RWPE2 (cell line): ENCODE results near the gene ZFP36.

Experiments
- ATAC-seq: fragments of 200-7000 bp; cut with Tn5 transposase; 3 replicates; pipeline ENCODE4 v1.9.1; 2021; ENCODE audit warnings: low read depth
- DNase-seq: peaks from one replicate; pipeline ENCODE4 v3.0.0-alpha.2; 2020; ENCODE audit warnings: low spot score
- H3K27ac ChIP-seq: fragments of 450-650 bp; 2 replicates; pipeline ENCODE4 v1.5.1; 2017; ENCODE audit warnings: mild to moderate bottlenecking; ENCODE audit not compliant: poor library complexity, severe bottlenecking
- H3K27me3 ChIP-seq: fragments of 250-450 bp; sonication (Bioruptor Pico); 2 replicates; pipeline ENCODE4 v1.5.1; 2021; ENCODE audit warnings: mild to moderate bottlenecking, moderate library complexity; ENCODE audit not compliant: insufficient read depth, poor library complexity, severe bottlenecking
- H3K36me3 ChIP-seq: fragments of 250-450 bp; sonication (Bioruptor Pico); 2 replicates; pipeline ENCODE4 v1.5.1; 2020; ENCODE audit warnings: low read depth, mild to moderate bottlenecking, moderate library complexity
- H3K4me1 ChIP-seq: fragments of 250-450 bp; sonication (Bioruptor Pico); 2 replicates; pipeline ENCODE4 v1.5.1; 2021; ENCODE audit warnings: mild to moderate bottlenecking, moderate library complexity; ENCODE audit not compliant: insufficient read depth, poor library complexity, severe bottlenecking
- H3K4me3 ChIP-seq: fragments of 250-450 bp; sonication (Bioruptor Pico); 2 replicates; pipeline ENCODE4 v1.5.1; 2021; ENCODE audit warnings: mild to moderate bottlenecking, moderate library complexity; ENCODE audit not compliant: severe bottlenecking
- H3K9me3 ChIP-seq: fragments of 250-450 bp; sonication (Bioruptor Pico); 2 replicates; pipeline ENCODE4 v1.5.1; 2021; ENCODE audit warnings: mild to moderate bottlenecking, moderate library complexity; ENCODE audit not compliant: severe bottlenecking
- CTCF ChIP-seq: fragments of 450-650 bp; IDR thresholded peaks from one replicate; pipeline ENCODE4 v1.5.1; 2017; ENCODE audit warnings: mild to moderate bottlenecking, moderate library complexity; ENCODE audit not compliant: poor library complexity, severe bottlenecking

ZFP36 gene

DNA sequence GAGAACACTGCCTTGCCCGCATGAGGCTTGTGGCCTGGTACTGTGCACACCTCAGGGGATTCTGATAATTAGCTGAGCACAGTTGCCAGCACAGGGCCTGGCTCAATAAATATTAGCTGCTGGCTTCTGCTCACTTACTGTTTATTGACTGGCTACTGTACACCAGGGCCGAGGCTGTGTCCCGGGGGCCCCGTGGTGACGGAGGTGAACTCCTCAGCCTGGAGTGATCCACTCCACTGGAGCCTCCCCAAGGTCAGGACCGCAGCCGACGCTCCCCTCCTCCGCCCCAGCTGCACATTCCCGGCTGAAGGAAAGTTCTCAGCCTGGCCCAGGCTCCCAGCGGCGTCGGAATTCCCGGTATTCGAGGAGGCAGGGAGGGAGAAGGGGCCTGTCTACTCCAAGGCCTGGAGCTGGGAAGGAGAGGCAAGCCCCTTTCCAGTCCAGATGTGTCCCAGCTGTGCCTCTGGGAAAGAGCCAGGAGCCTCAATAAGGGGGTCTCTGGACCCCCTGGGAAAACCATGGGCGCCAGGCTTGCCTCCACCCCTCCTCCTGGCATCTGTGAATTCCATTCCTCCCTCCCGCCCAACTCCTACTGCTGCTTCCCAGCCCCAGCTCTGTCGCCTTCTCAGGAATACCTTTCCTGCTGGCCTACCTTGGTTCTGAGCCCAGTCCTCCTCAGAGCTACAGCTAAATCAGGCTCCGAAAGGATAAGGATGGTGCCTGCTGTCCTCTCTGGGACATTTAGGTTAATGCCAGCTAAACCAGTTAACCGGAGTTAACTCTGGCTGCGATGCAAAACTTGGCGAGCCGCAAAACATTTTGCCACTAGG is 21.9 kb downstream of the ZFP36 start:
- peaks cover 22% of the 10 kb centered on the region for H3K36me3 ChIP-seq
- H3K27ac ChIP-seq: peak overlapping the region; percentile 19
- no peak for TF ChIP-seq CTCF
- no peak overlapping the region for H3K4me3 ChIP-seq
- no peak for DNase-seq
- H3K9me3 ChIP-seq: no peaks in the 10 kb centered on the region
- no peaks in the 10 kb centered on the region for H3K27me3 ChIP-seq
- H3K4me1 ChIP-seq: peaks cover 9% of the 10 kb centered on the region
- ATAC-seq: peak; percentile 7; the same call in 2 of the 3 replicates

DNA sequence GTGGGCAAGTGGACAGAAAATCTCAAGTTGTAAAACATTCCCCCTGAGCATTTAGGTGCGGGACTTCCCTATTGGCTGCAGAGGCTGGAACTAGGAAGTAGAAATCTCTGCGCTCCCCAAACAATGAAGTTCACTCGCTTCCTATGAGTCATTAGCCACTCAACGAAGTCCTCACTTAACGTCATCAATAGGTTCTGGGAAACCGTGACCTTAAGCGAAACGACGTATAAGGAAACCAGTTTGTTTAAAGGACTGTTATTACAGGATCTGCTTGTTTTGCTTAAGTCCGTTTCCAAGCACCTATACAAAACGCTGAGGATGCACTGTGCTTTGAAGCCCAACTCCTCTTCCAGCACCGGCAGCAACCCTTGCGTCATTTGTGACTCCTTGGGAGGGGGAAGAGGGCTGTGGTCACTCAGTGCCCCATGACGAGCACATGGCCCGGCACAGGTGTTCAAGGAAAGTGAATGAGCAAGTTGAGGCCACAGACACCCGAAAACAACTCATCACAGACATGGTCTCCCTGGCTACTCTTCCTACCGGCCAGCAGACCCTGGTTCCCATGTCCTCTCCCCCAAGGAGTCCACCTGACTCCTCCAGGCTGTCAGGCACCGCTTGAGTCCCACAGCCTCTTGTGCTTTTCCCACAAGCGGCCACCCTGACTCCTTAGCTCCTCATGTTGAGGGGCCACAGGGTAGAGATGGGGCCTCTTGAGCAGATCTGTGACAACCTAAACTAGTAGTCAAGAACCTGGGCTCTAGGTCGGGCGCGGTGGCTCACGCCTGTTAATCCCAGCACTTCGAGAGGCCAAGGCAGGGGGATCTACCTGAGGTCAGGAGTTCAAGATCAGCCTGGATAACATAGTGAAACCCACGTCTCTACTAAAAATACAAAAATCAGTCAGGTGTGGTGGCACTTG is 24.3 kb downstream of the ZFP36 start:
- ATAC-seq (peak; percentile 66), DNase-seq (no peak)
- Histone ChIP-seq H3K27me3 (no peaks in the 10 kb centered on the region), H3K36me3 (peaks cover 38% of the 10 kb centered on the region), H3K4me3 (no peak overlapping the region), H3K9me3 (no peaks in the 10 kb centered on the region), H3K4me1 (peaks cover 18% of the 10 kb centered on the region), H3K27ac (peak overlapping the region; percentile 72)
- TF ChIP-seq CTCF: no peak

- ATAC-seq: no peak
- no peak overlapping the region for H3K4me3 ChIP-seq
- H3K27ac ChIP-seq: peak overlapping the region; percentile 72
- no peaks in the 10 kb centered on the region for H3K9me3 ChIP-seq
- peaks cover 38% of the 10 kb centered on the region for H3K36me3 ChIP-seq
- no peak for TF ChIP-seq CTCF
- peaks cover 18% of the 10 kb centered on the region for H3K4me1 ChIP-seq
- DNase-seq: no peak
- H3K27me3 ChIP-seq: no peaks in the 10 kb centered on the region
These were observed 26.0 kb downstream of the ZFP36 start for GRCh38 chr19:39432677-39433025.

DNA sequence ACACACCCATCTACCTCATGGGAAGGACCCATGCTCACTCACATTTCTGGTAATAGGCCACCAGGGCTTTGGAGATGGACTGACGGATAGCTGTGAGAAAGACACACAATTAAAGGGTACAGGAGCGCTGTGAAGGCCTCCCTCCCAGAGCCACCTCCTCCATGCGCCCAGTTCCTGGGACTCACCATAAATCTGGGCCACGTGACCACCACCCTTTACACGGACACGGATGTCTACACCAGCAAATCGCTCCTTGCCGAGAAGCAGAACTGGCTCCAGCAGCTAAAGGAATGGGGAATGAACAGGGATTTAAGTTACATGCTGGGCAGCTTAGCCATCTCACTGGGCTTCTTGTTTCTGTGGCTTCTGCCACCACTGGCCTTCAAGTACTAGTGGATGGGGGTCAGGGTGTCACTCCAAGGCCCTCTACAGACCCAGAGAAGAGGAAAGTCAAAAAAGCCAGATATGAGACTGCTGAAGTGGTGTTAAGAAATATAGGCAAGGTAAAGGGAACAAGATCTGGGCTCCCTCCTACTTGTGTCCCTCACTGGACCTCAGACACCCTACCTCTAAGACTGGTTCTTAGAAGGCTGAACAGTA is 26.9 kb downstream of the ZFP36 start:
- Histone ChIP-seq H3K27ac (peak overlapping the region; percentile 72), H3K36me3 (peaks cover 38% of the 10 kb centered on the region), H3K4me1 (peaks cover 22% of the 10 kb centered on the region), H3K27me3 (no peaks in the 10 kb centered on the region), H3K9me3 (no peaks in the 10 kb centered on the region), H3K4me3 (no peak overlapping the region)
- DNase-seq: no peak
- no peak for TF ChIP-seq CTCF
- ATAC-seq: no peak
